Measurements from ENCODE around the gene PDSS2.
"Not testable (repeated sequence)": the region's sequence is repeated elsewhere in the genome, so short reads cannot be mapped to it uniquely, and the experiment has no call there.

The PDSS2 gene

DNA sequence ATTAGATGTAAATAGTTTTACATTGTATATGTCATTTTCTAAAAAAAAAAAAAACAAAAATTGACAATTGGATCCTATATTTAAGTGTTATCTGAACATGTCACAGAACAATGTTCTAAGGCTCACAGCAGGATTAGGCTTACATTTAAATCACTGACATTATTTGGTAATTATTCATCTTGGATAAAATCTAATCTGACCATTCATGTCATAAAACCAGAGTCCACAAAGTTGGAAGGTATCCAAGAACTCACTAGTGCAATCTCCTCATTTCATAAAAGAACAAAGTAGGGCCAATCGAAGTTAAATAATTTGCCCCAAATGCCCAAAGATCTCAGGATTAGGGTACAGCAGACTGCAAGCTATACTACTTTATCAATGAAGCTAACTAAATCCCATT lies 73.0 kb downstream of the PDSS2 start:
- Mint-ChIP-seq H3K36me3 (ENCODE audit: low read depth) (peaks cover 5% of the 10 kb centered on the region), H3K4me3 (no peak overlapping the region), H3K9me3 (no peaks in the 10 kb centered on the region), H3K27ac (no peak overlapping the region), H3K27me3 (no peaks in the 10 kb centered on the region), H3K4me1 (peaks cover 2% of the 10 kb centered on the region)
- ATAC-seq, result no peak
- no peak for DNase-seq

GRCh38 chr6:107383705-107384104 lies 75.7 kb downstream of the PDSS2 start:
- Mint-ChIP-seq H3K9me3 (peaks cover 3% of the 10 kb centered on the region), H3K27ac (no peak overlapping the region), H3K27me3 (no peaks in the 10 kb centered on the region), H3K4me3 (no peak overlapping the region), H3K36me3 (ENCODE audit: low read depth) (peaks cover 20% of the 10 kb centered on the region), H3K4me1 (peaks cover 2% of the 10 kb centered on the region)
- DNase-seq (no peak), ATAC-seq (no peak)

DNA sequence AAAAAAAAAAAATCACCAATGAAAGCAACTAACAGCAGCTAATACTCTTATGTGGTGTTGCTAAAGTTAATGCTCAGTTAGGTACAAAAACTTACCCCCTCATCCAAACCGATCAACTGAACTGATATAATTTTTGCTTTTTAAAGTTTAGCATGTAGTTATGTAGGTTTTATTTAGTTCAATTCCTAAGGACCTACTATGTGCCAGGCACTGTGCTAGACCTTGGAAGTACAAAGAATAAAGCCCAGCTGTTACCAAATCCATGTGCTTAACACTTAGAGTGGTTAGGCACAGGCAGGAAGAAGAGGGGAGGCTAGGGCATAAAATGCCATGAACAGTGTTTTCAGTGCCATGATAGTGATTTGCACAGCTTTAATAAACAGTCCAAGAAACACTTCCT lies 85.1 kb downstream of the PDSS2 start:
- H3K27me3 Mint-ChIP-seq, result no peaks in the 10 kb centered on the region
- no peaks in the 10 kb centered on the region for H3K9me3 Mint-ChIP-seq
- peaks cover 1% of the 10 kb centered on the region for H3K36me3 Mint-ChIP-seq (ENCODE audit: low read depth)
- ATAC-seq (no peak), DNase-seq (no peak)
- H3K27ac Mint-ChIP-seq, result no peak overlapping the region
- no peak overlapping the region for H3K4me3 Mint-ChIP-seq
- H3K4me1 Mint-ChIP-seq, result no peaks in the 10 kb centered on the region

GRCh38 chr6:107369493-107369892 lies 89.9 kb downstream of the PDSS2 start:
- Mint-ChIP-seq H3K4me3 (no peak overlapping the region), H3K27me3 (no peaks in the 10 kb centered on the region), H3K36me3 (ENCODE audit: low read depth) (peaks cover 1% of the 10 kb centered on the region), H3K27ac (no peak overlapping the region), H3K9me3 (no peaks in the 10 kb centered on the region), H3K4me1 (no peaks in the 10 kb centered on the region)
- DNase-seq (no peak), ATAC-seq (no peak)

DNA sequence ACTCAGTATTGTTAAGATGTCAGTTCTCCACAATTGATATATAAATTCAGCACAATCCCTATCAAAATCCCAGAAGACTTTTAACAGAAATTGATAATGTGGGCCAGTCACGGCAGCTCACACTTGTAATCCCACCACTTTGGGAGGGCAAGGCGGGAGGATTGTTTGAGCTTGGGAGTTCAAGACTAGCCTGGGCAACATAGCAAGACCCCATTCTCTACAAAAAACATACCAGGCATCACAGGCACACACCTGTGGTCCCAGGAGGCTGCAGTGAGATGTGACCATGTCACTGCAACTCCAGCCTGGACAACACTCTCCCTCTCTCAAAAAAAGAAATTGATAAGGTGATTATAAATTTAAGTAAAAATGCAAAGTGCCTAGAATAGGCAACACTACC lies 90.9 kb downstream of the PDSS2 start:
- no peaks in the 10 kb centered on the region for H3K4me1 Mint-ChIP-seq
- H3K27me3 Mint-ChIP-seq, result no peaks in the 10 kb centered on the region
- no peak overlapping the region for H3K27ac Mint-ChIP-seq
- DNase-seq (no peak), ATAC-seq (no peak)
- peaks cover 7% of the 10 kb centered on the region for H3K36me3 Mint-ChIP-seq (ENCODE audit: low read depth)
- H3K9me3 Mint-ChIP-seq, result no peaks in the 10 kb centered on the region
- no peak overlapping the region for H3K4me3 Mint-ChIP-seq

GRCh38 chr6:107364173-107364572 lies 95.2 kb downstream of the PDSS2 start:
- H3K27me3 Mint-ChIP-seq, H3K4me3 Mint-ChIP-seq, DNase-seq, H3K9me3 Mint-ChIP-seq, H3K27ac Mint-ChIP-seq, H3K4me1 Mint-ChIP-seq, ATAC-seq: not testable (repeated sequence)
- peaks cover 19% of the 10 kb centered on the region for H3K36me3 Mint-ChIP-seq (ENCODE audit: low read depth)

- ATAC-seq (no peak), DNase-seq (no peak)
- peaks cover 7% of the 10 kb centered on the region for H3K9me3 Mint-ChIP-seq
- H3K4me1 Mint-ChIP-seq, result no peaks in the 10 kb centered on the region
- peaks cover 21% of the 10 kb centered on the region for H3K36me3 Mint-ChIP-seq (ENCODE audit: low read depth)
- H3K4me3 Mint-ChIP-seq, result no peak overlapping the region
- no peak overlapping the region for H3K27ac Mint-ChIP-seq
- no peaks in the 10 kb centered on the region for H3K27me3 Mint-ChIP-seq
These were observed 97.4 kb downstream of the PDSS2 start for GRCh38 chr6:107361753-107362604.

DNA sequence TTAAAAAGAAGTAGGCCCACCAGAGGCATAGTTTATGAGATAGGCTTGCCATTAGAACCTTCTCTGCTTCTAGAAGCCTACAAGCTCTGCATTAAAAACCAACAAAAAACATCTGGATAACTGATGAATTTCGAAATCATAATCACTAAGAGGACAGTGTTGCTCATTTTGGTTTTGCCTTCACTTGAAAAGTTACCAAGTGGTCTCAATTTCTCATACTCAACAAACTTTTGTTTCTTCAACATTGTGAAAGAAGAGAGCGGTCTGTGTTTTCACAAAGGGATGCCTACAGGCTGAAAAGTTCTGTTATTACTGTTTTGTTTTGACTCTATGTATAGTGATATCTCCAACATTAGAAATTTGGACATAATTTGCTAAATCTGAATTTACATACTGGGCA lies 98.9 kb downstream of the PDSS2 start:
- DNase-seq, result no peak
- H3K4me3 Mint-ChIP-seq, result no peak overlapping the region
- no peak overlapping the region for H3K27ac Mint-ChIP-seq
- peaks cover 21% of the 10 kb centered on the region for H3K36me3 Mint-ChIP-seq (ENCODE audit: low read depth)
- no peak for ATAC-seq
- peaks cover 7% of the 10 kb centered on the region for H3K9me3 Mint-ChIP-seq
- no peaks in the 10 kb centered on the region for H3K4me1 Mint-ChIP-seq
- H3K27me3 Mint-ChIP-seq, result no peaks in the 10 kb centered on the region

DNA sequence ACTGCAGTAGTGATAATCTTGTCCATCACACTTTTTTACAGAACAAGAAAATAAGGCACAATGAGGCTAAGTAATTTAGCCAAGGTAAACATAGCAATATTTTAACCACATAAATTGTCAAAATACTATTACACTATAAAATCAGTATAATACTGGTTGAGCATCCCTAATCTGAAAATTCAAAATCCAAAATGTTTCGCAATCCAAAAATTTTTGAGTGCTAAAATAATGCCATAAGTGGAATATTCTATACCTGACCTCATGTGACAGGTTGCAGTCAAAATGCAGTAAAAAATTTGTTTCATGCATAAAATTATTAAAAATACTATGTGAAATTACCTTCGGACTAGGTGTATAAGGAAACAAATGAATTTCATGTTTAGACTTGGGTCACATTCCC lies 101.5 kb downstream of the PDSS2 start:
- Mint-ChIP-seq H3K27me3 (no peaks in the 10 kb centered on the region), H3K4me3 (no peak overlapping the region), H3K36me3 (ENCODE audit: low read depth) (peaks cover 9% of the 10 kb centered on the region), H3K4me1 (no peaks in the 10 kb centered on the region), H3K27ac (no peak overlapping the region), H3K9me3 (peaks cover 2% of the 10 kb centered on the region)
- ATAC-seq, result no peak
- DNase-seq, result no peak

- H3K9me3 Mint-ChIP-seq, result no peaks in the 10 kb centered on the region
- no peak overlapping the region for H3K27ac Mint-ChIP-seq
- no peak overlapping the region for H3K4me3 Mint-ChIP-seq
- no peaks in the 10 kb centered on the region for H3K27me3 Mint-ChIP-seq
- H3K36me3 Mint-ChIP-seq (ENCODE audit: low read depth), result peaks cover 2% of the 10 kb centered on the region
- DNase-seq (no peak), ATAC-seq (no peak)
- no peaks in the 10 kb centered on the region for H3K4me1 Mint-ChIP-seq
These were observed 102.3 kb downstream of the PDSS2 start for GRCh38 chr6:107357031-107357430.

GRCh38 chr6:107355659-107356058 lies 103.7 kb downstream of the PDSS2 start:
- DNase-seq (no peak), ATAC-seq (no peak)
- Mint-ChIP-seq H3K36me3 (ENCODE audit: low read depth) (peaks cover 2% of the 10 kb centered on the region), H3K27me3 (no peaks in the 10 kb centered on the region), H3K27ac (no peak overlapping the region), H3K4me3 (no peak overlapping the region), H3K4me1 (no peaks in the 10 kb centered on the region), H3K9me3 (no peaks in the 10 kb centered on the region)

- DNase-seq (no peak), ATAC-seq (no peak)
- H3K36me3 Mint-ChIP-seq (ENCODE audit: low read depth), result peaks cover 6% of the 10 kb centered on the region
- no peak overlapping the region for H3K4me3 Mint-ChIP-seq
- H3K9me3 Mint-ChIP-seq, result no peaks in the 10 kb centered on the region
- H3K27ac Mint-ChIP-seq, result no peak overlapping the region
- no peaks in the 10 kb centered on the region for H3K27me3 Mint-ChIP-seq
- no peaks in the 10 kb centered on the region for H3K4me1 Mint-ChIP-seq
These were observed 104.9 kb downstream of the PDSS2 start for GRCh38 chr6:107354451-107354850.

GRCh38 chr6:107353773-107354382 lies 105.5 kb downstream of the PDSS2 start:
- Mint-ChIP-seq H3K27ac (no peak overlapping the region), H3K9me3 (no peaks in the 10 kb centered on the region), H3K27me3 (no peaks in the 10 kb centered on the region), H3K36me3 (ENCODE audit: low read depth) (peaks cover 6% of the 10 kb centered on the region), H3K4me1 (no peaks in the 10 kb centered on the region), H3K4me3 (no peak overlapping the region)
- DNase-seq (no peak), ATAC-seq (no peak)

DNA sequence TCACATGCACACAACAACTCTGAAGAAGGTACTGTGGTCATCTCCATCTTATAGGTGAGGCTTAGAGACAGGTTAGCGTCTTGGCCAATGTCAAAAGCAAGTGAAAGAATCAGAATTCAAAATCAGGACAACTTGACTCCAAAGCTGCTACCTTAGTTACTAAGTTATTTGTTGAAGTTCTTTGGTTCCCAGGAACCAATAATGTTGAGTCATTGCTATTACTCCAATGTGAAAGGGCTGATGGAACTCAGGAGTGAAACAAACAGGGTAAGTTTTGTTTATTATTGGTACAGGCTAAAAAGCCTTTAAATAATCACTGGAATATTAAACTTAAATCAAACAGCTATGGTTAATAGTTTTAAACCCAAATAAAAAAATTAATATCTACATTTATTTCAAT lies 111.1 kb downstream of the PDSS2 start:
- Mint-ChIP-seq H3K4me3 (no peak overlapping the region), H3K9me3 (no peaks in the 10 kb centered on the region), H3K4me1 (peaks cover 2% of the 10 kb centered on the region), H3K27ac (no peak overlapping the region), H3K27me3 (no peaks in the 10 kb centered on the region), H3K36me3 (ENCODE audit: low read depth) (peaks cover 4% of the 10 kb centered on the region)
- ATAC-seq, result no peak
- no peak for DNase-seq

GRCh38 chr6:107345393-107345792 lies 114.0 kb downstream of the PDSS2 start:
- peaks cover 2% of the 10 kb centered on the region for H3K4me1 Mint-ChIP-seq
- no peaks in the 10 kb centered on the region for H3K27me3 Mint-ChIP-seq
- DNase-seq (no peak), ATAC-seq (no peak)
- peaks cover 6% of the 10 kb centered on the region for H3K36me3 Mint-ChIP-seq (ENCODE audit: low read depth)
- no peak overlapping the region for H3K27ac Mint-ChIP-seq
- no peak overlapping the region for H3K4me3 Mint-ChIP-seq
- H3K9me3 Mint-ChIP-seq, result no peaks in the 10 kb centered on the region
